ENCODE measurements around the gene SMIM20.

SMIM20 gene

DNA sequence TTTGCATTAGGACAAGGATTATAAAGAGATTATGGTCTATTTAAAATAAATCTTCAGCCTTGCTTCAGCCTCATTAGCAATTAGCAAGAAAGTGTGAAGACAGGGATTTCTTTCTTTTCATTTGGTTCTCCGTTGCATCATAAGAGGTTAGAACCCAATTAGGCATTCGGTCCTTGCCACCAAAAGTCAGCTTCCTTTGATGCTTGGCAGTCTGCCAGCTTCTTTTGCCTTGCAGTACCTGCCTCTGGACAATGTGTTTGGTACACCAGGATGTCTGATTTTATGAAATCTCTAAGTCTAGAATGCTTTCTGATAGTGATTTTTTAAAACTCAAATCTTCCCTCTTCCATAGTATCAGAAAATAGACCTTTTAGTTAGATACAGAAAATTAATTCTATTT lies 12.4 kb downstream of the SMIM20 start:
- no peak for DNase-seq (ENCODE audit: low read depth)

GRCh38 chr4:25927361-25928195 lies 13.6 kb downstream of the SMIM20 start:
- no peak for DNase-seq (ENCODE audit: low read depth)

GRCh38 chr4:25928379-25929297 lies 14.6 kb downstream of the SMIM20 start:
- no peak for DNase-seq (ENCODE audit: low read depth)

DNA sequence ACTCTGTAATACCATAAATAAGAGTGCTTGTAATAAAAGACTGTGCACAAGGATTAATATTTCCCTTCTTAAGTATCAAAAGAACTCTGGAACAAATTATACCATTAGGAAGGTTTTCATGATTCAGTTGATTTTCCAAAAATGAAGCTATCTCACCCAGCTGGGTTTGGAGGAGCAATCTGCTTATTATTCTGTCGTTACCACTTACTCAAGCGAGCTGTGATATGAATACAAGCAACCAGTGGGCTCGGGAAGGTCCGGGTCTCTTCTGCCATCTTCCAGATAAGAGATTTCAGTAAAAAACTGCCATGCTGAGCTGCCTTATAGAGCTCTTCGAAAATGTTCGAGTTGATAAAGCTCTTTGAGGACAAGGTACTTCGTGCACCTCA lies 15.3 kb downstream of the SMIM20 start:
- DNase-seq (ENCODE audit: low read depth), result no peak

DNA sequence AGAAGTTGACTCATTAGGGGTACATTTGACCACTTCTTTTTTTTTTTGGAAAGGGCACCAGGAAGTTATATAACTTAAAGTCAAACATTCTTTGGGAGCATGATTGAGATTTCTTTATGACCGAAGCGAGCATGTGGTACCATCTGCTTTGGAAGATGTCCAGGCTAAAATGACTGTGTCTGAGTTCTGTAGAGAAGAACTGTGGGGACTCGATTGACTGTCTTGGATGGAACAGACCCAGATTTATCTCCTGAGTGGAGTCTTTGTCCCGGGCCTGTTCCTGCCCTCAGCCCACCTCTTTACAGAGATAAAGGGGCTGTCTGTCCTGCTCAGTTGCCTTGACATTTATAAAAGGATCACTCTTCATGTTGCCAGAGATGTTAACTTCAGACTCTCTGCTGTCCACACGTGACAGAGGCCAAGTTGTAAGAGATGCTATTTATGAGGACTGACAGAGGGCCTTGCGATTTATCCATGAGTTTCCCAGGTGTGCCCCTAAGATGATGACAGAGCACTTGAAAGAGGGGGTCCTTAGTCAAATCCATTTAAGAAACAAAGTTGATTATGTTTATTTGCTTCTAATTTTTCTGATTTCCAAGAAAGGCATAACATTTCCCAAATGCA lies 16.8 kb downstream of the SMIM20 start:
- DNase-seq (ENCODE audit: low read depth), result no peak

DNA sequence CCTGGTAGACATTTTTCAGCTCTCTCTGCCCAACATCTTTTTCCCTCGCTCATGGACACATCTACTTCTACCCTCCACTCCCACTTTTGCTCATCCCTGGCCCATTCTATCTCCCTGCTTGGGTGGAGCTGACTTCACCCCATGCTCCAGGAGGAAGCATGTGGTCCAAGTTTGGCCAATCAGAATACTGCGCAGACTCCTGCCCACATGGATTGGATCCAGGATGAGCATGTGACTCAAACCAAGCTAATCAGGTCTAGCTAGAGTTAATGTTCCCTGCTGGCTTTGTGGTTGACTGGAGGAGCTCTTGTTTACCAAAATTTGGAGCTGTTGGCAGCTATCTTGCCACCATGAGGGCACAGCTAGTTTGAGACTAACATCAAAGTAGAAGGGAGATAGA lies 22.7 kb downstream of the SMIM20 start:
- DNase-seq (ENCODE audit: low read depth), result no peak

- DNase-seq (ENCODE audit: low read depth), result no peak
These were observed 23.8 kb downstream of the SMIM20 start for GRCh38 chr4:25937801-25938200.

DNA sequence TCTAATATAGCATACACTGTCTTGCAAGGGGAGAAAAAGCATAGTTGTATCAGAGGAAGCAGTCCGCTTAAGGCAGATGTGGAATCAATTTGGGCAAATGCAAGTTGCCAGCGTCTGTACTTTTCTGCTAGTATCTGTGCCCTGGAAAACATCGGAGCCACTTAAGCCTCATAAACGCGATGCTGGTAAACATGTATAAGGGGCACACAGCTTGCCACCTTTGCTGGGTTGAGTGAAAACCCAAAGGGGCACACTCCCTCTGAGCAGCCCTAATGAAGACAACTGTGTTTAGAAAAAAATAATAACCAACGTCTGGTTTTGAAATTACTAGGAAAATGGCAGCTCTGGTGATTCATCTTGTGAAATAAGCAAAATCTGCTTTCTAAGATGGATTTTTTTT lies 24.3 kb downstream of the SMIM20 start:
- DNase-seq (ENCODE audit: low read depth), result no peak

DNA sequence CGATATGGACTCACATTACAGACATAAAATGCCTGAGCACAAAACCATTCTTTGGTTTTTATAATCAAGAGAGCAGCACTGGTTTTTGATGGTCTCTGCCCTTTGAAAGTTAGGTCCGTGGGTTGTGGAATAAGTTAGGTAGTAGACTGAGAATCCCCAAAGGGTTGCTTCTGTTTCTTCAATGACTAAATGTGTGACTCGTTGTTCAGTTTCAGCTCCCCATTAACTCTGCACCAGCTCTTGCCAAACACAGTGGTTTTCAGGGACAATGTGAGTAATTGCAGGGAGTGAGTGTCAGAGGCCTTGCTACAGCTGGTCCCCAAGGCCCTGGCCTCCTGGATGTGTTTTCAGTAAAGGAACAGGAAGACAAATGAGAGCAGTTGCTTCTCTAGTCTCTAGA lies 24.8 kb downstream of the SMIM20 start:
- no peak for DNase-seq (ENCODE audit: low read depth)

GRCh38 chr4:25939330-25939729 lies 25.3 kb downstream of the SMIM20 start:
- DNase-seq (ENCODE audit: low read depth), result no peak

DNA sequence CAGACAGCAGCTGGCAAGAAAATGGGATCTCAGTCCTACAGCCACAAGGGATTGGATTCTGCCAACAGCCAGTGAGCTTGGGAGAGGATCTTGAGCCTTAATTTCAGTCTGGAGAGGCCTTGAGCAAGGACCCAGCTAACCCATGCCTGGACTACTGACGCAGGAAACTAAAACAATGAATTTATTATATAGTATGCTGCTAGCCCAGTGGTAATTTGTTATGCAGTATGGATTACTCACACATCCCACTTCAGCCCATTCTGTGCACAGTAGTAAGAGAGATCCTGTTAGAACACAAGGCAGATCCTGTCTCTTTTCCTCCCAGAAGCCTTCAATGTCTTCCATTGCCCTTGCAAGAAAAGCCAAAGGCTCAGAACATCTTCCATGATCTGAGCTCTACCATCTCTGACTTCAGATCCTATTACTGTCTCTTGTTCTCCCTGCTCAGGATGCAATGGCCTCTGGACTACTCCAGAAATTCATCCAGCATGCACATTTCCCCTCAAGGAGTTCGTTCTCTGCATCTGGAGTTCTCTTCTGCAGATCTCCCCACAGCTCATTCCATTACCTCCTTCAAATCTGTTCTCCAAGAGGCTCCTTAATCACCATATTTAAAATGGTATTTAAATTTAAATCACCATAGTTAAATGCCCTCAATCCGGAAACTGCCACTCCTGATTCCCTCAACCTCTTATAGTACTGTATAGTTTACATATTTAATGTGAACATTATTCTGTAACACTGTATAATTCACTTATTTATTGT lies 27.6 kb downstream of the SMIM20 start:
- DNase-seq (ENCODE audit: low read depth), result no peak

- no peak for DNase-seq (ENCODE audit: low read depth)
These were observed 29.3 kb downstream of the SMIM20 start for GRCh38 chr4:25943312-25943711.

DNA sequence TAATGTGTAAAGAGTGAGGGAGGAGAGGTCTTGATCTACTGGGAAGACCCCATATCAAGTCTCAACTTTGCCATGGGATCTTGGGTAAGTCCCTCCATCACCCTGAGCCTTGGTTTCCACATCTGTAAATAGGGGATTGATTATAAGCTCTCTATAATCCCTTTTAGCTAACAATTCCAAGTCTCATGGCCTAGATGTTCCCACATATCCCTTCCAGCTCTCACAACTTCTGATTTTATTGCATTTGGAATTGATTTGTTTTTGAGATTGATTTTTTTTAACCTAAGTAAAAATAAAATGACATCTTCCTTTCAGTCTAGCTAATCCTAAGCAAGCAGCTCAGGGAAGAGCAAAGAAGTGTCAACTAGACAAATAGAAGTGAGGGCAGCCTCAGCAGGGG lies 29.8 kb downstream of the SMIM20 start:
- DNase-seq (ENCODE audit: low read depth), result no peak

DNA sequence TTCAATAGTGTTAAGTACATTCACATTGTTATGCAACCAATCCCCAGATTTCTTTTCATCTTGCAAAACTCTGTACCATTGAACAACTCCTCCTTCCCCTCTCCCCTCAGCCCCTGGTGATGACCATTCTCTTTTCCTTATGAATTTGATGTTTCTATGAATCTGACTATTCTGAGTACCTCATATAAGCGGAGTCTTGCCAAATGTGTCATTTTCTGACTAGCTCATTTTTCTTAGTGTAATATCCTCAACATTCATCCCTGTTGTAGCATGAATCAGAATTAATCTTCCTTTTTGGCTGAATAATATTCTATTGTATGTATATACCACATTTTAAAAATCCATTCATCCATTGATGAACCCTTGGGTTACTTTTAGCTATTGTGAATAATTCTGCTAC lies 34.0 kb downstream of the SMIM20 start:
- DNase-seq (ENCODE audit: low read depth), result no peak

GRCh38 chr4:25949173-25949748 lies 35.2 kb downstream of the SMIM20 start:
- no peak for DNase-seq (ENCODE audit: low read depth)

GRCh38 chr4:25949994-25950393 lies 36.0 kb downstream of the SMIM20 start:
- no peak for DNase-seq (ENCODE audit: low read depth)

GRCh38 chr4:25950461-25951389 lies 36.7 kb downstream of the SMIM20 start:
- DNase-seq (ENCODE audit: low read depth), result no peak

DNA sequence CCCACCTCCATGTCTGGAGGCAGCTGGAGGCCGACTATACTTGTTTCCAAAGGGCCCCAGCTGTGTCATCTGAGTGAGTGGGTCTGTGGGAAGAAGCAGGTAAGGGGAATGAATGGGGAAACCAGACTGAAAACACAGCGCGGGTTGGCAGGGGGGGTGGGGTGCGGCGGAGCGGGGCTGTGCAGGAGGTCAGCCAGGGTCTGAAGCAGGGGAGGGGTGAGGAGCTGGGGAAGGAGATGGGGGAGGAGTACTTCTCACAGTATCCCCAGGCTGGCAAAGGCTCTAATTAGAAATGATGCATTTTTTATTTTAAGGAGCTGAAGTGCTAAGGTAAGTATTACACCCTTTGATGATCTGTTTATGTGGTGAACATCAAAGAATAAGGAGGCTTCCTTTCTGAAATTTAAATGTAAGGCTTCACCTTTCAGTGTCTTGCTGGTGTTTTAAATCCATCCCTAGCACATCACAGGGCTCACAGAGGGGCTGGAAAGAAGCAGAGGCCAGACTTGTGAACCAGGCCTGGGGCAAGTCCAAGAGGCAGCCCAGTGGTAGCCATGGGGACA lies 37.5 kb downstream of the SMIM20 start:
- no peak for DNase-seq (ENCODE audit: low read depth)

GRCh38 chr4:25953740-25954139 lies 39.7 kb downstream of the SMIM20 start:
- DNase-seq (ENCODE audit: low read depth), result no peak

DNA sequence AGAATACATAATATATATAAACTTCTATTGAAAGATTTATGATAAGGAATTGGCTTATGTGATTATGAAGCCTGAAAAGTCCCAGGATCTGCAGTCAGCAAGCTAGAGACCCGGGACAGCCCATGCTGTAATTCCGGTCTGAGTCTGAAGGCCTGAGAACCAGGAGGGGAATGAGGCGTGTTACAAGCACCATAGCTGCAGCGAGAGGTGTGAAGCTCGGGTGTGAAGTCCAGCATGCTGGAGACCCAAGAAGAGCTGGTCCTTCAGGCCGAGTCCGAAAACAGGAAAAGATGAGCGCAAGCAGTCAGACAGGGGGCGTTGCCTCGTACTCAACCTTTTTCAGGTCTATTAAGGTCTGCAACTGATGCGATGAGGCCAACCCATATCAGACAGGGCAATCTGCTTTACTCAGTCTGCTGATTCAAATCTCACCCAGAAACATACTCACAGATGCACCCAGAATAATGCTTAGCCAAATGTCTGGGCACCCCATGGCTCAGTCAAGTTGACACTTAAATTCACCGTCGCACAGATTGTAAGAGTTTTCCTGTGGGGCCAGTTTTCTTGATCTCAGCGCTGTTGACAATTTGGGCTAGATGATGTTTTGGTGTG lies 40.4 kb downstream of the SMIM20 start:
- no peak for DNase-seq (ENCODE audit: low read depth)
